ENCODE measurements around the gene SPON1.

- TF ChIP-seq CTCF (IDR thresholded peaks at IDR 0.05): no peak
- no peak for TF ChIP-seq REST (IDR thresholded peaks at IDR 0.05; ENCODE audit: insufficient read depth in 1 of 2, low read depth in 2 of 2, low read length in 1 of 2)
Observed at GRCh38 chr11:14185461-14185860, 222.9 kb downstream of the SPON1 start.
